ENCODE data around the gene PAAF1. TPM values are rescaled to one million over a fixed set of nuclear protein-coding genes. Genes with fewer than 3 reads are reported as not detected.
A peak's percentile ranks its signal among the peaks of the same experiment; 100 is the strongest.

Gene PAAF1
- total and polyA plus RNA-seq, 2 of the 13 experiments (the other 11 are each of a cell fraction or from before 2014, with no cell fraction given) = 13.5 to 28.8 TPM

GRCh38 chr11:73907191-73907590 is 30.4 kb downstream of the PAAF1 start:
- BruUV-seq (replicated peaks) = no TSS peak
- no peak overlapping the region for H3K9ac ChIP-seq (ENCODE audit: insufficient read depth, low read depth, low read length)
- TF ChIP-seq MEIS1 (CRISPR knock-in tag; IDR thresholded peaks at IDR 0.05; ENCODE audit: borderline replicate concordance) = no peak
- no peak for TF ChIP-seq GZF1 (CRISPR knock-in tag; IDR thresholded peaks at IDR 0.05)
- peak; percentile 11; the same call in 1 of the 2 replicates for TF ChIP-seq STAG1 (CRISPR knock-in tag; IDR thresholded peaks at IDR 0.05)
- peak; percentile 46; the same call in 1 of the 2 replicates for TF ChIP-seq ZFP1 (CRISPR knock-in tag; IDR thresholded peaks at IDR 0.05)
- 0 out of 2 replicates have a peak, but pooled peaks have one; percentile 15 for TF ChIP-seq CTCF (CRISPR knock-in tag; IDR thresholded peaks at IDR 0.05)
- peak; percentile 67 for TF ChIP-seq ZBTB33 (CRISPR knock-in tag; IDR thresholded peaks at IDR 0.05)
- TF ChIP-seq SRSF1 (optimal IDR thresholded peaks at IDR 0.05; ENCODE audit: low read depth, low read length) = no peak
- TF ChIP-seq ZNF225 (CRISPR knock-in tag; IDR thresholded peaks at IDR 0.05) = no peak
- TF ChIP-seq CEBPB (IDR thresholded peaks at IDR 0.05; ENCODE audit: borderline replicate concordance, low read depth, low read length) = peak; percentile 10; the same call in 1 of the 2 replicates
- TF ChIP-seq MIER3 (CRISPR knock-in tag; IDR thresholded peaks at IDR 0.05; ENCODE audit: borderline replicate concordance) = no peak
- TF ChIP-seq MXI1 (IDR thresholded peaks at IDR 0.05; ENCODE audit: borderline replicate concordance, low read depth, low read length) = no peak
- TF ChIP-seq ZNF253 (CRISPR knock-in tag; IDR thresholded peaks at IDR 0.05; ENCODE audit: borderline replicate concordance) = no peak
- TF ChIP-seq ZSCAN12 (CRISPR knock-in tag; IDR thresholded peaks at IDR 0.05) = no peak
- no peak for TF ChIP-seq KLF16 (CRISPR knock-in tag; IDR thresholded peaks at IDR 0.05)
- TF ChIP-seq PLSCR1 (CRISPR knock-in tag; IDR thresholded peaks at IDR 0.05; ENCODE audit: borderline replicate concordance) = no peak
- no peak for TF ChIP-seq ZFY (CRISPR knock-in tag; IDR thresholded peaks at IDR 0.05)
- no peak for TF ChIP-seq U2AF1 (optimal IDR thresholded peaks at IDR 0.05; ENCODE audit: low read depth, low read length)
- H3K27me3 ChIP-seq (ENCODE audit: control insufficient read depth in 1 of 2, insufficient read depth in 2 of 2, low read length in 2 of 2) = no peaks in the 10 kb centered on the region
- in situ Hi-C loops (cut with HindIII; ENCODE audit: extremely low pct_ligation_motif_present, low pct_unique_long_range_greater_than_20kb) = no loop called here
- H3K79me2 ChIP-seq (ENCODE audit: insufficient read depth, low read length) = no peaks in the 10 kb centered on the region
- no peak overlapping the region for H3K27ac ChIP-seq (ENCODE audit: extremely low read length, insufficient read depth, low read length)
- H3K36me3 ChIP-seq (replicated peaks in 1 of 2; ENCODE audit: control insufficient read depth in 1 of 2, insufficient read depth in 2 of 2, low read length in 2 of 2) = peaks cover 5 to 29% of the 10 kb centered on the region in 2 experiments
- no peaks in the 10 kb centered on the region for H3K9me3 ChIP-seq (ENCODE audit: low read length)
- 85% methylated on average over 4 of the region's 4 CpGs for WGBS (ENCODE audit: low lambda C conversion rate)
- H4K20me1 ChIP-seq (ENCODE audit: insufficient read depth, low read length) = no peaks in the 10 kb centered on the region
- no peak overlapping the region for H3K4me2 ChIP-seq (ENCODE audit: low read depth, low read length)
- H2AFZ ChIP-seq (ENCODE audit: low read length) = no peak overlapping the region
- peak; percentile 6 for DNase-seq (ENCODE audit: low spot score)
- no peaks in the 10 kb centered on the region for H3K4me1 ChIP-seq (ENCODE audit: insufficient read depth, low read length)
- intact Hi-C loops (cut with micrococcal nuclease; ENCODE audit: unreplicated experiment) = no loop called here
- ATAC-seq = peak; percentile 80
- ChIA-PET POLR2A (no interaction called here), CTCF (ENCODE audit: low intra/inter-chr PET ratio, low total read pairs) (no interaction called here)
- H3K4me3 ChIP-seq (replicated peaks in 1 of 3; ENCODE audit: insufficient read depth in 1 of 3, low read depth in 2 of 3, low read length in 3 of 3) = no peak overlapping the region
- no peak for FAIRE-seq
